Neural progenitor cell (in vitro differentiated cells): ENCODE measurements around the gene CRTC1.

Experiments
- CTCF ChIP-seq: fragments of 200-600 bp; sonication (generic); IDR thresholded peaks from 2 replicates; pipeline ENCODE4 v1.5.1; 2017; ENCODE audit warnings: antibody characterized with exemption, mild to moderate bottlenecking
- EZH2 ChIP-seq: fragments of 200-600 bp; sonication (generic); IDR thresholded peaks from 2 replicates; pipeline ENCODE4 v1.6.1; 2017; ENCODE audit warnings: antibody characterized with exemption, mild to moderate bottlenecking, moderate library complexity
- EZH2phosphoT487 ChIP-seq: fragments of 200-600 bp; sonication (generic); IDR thresholded peaks from 2 replicates; pipeline ENCODE4 v1.6.1; 2017; ENCODE audit warnings: antibody characterized with exemption

GRCh38 chr19:18800636-18801035, 117.2 kb downstream of the CRTC1 start:
- TF ChIP-seq CTCF (no peak), EZH2phosphoT487 (no peak), EZH2 (no peak)
